Measurements from ENCODE around the gene VEZT.

DNA sequence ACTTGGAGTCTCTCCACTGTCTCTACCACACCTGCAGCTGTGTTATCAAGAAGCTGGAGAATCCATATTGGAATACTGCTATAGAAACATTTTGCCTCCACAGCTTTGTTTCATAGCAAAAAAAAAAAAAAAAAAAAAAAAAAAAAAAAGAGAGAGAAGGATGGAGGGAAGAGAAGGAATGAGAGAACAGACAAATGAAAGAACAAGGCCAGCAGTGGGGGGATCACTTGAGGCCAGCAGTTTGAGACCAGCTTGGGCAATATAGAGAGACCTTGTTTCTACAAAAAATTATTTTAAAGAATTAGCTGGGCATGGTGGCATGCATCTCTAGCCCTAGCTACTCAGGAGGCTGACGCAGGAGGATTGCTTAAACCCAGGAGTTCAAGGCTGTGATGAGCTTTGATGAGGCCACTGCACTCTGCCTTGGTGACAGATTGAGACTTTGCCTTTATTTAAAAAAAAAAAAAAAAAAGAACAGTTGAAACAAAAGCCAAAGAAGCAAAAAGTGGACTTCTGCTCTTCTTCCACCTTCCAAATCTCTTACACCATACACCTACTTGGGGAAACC is 8.1 kb downstream of the VEZT start:
- TF ChIP-seq POLR2A (IDR thresholded peaks at IDR 0.05; ENCODE audit: low read length): no peak
- no peak for TF ChIP-seq GATA1 (IDR thresholded peaks at IDR 0.05; ENCODE audit: low read depth, low read length)
